ENCODE measurements around the gene GRIK4. TPM values are rescaled to one million over a fixed set of nuclear protein-coding genes. Genes with fewer than 3 reads are reported as not detected.

GRIK4 gene
- total RNA-seq, 1 donor from 2014 or later = not detected

- H3K9me3 Mint-ChIP-seq = no peaks in the 10 kb centered on the region
- H3K36me3 Mint-ChIP-seq (ENCODE audit: low read depth) = no peaks in the 10 kb centered on the region
- H3K4me1 Mint-ChIP-seq (ENCODE audit: low read depth) = no peaks in the 10 kb centered on the region
- H3K4me3 Mint-ChIP-seq (ENCODE audit: low read depth) = no peak overlapping the region
- intact Hi-C loops (cut with micrococcal nuclease) = no loop called here
- peaks cover 36% of the 10 kb centered on the region for H3K27me3 Mint-ChIP-seq (ENCODE audit: low read depth)
- H3K27ac Mint-ChIP-seq = no peak overlapping the region
- no peak for DNase-seq (ENCODE audit: low spot score)
Measured at GRCh38 chr11:120977266-120978137, 466.0 kb downstream of the GRIK4 start.

- H3K9me3 Mint-ChIP-seq = no peaks in the 10 kb centered on the region
- intact Hi-C loops (cut with micrococcal nuclease) = no loop called here
- no peaks in the 10 kb centered on the region for H3K36me3 Mint-ChIP-seq (ENCODE audit: low read depth)
- no peaks in the 10 kb centered on the region for H3K4me1 Mint-ChIP-seq (ENCODE audit: low read depth)
- H3K4me3 Mint-ChIP-seq (ENCODE audit: low read depth) = no peak overlapping the region
- H3K27ac Mint-ChIP-seq = no peak overlapping the region
- DNase-seq (ENCODE audit: low spot score) = no peak
- H3K27me3 Mint-ChIP-seq (ENCODE audit: low read depth) = peaks cover 44% of the 10 kb centered on the region
Measured at GRCh38 chr11:120978701-120979100, 467.2 kb downstream of the GRIK4 start.

GRCh38 chr11:120985718-120986569 lies 474.4 kb downstream of the GRIK4 start:
- peak; percentile 30 for DNase-seq (ENCODE audit: low spot score)
- peaks cover 5% of the 10 kb centered on the region for H3K4me1 Mint-ChIP-seq (ENCODE audit: low read depth)
- no peak overlapping the region for H3K27ac Mint-ChIP-seq
- H3K4me3 Mint-ChIP-seq (ENCODE audit: low read depth) = peak overlapping the region; percentile 50
- H3K36me3 Mint-ChIP-seq (ENCODE audit: low read depth) = no peaks in the 10 kb centered on the region
- peaks cover 57% of the 10 kb centered on the region for H3K27me3 Mint-ChIP-seq (ENCODE audit: low read depth)
- no peaks in the 10 kb centered on the region for H3K9me3 Mint-ChIP-seq
- intact Hi-C loops (cut with micrococcal nuclease) = no loop called here

GRCh38 chr11:120988603-120989002 lies 477.1 kb downstream of the GRIK4 start:
- H3K4me3 Mint-ChIP-seq (ENCODE audit: low read depth) = no peak overlapping the region
- DNase-seq (ENCODE audit: low spot score) = no peak
- intact Hi-C loops (cut with micrococcal nuclease) = no loop called here

GRCh38 chr11:120991830-120992686 lies 480.5 kb downstream of the GRIK4 start:
- no peak overlapping the region for H3K4me3 Mint-ChIP-seq (ENCODE audit: low read depth)
- peaks cover 3% of the 10 kb centered on the region for H3K4me1 Mint-ChIP-seq (ENCODE audit: low read depth)
- no peaks in the 10 kb centered on the region for H3K36me3 Mint-ChIP-seq (ENCODE audit: low read depth)
- H3K27me3 Mint-ChIP-seq (ENCODE audit: low read depth) = peaks cover 28% of the 10 kb centered on the region
- no peak overlapping the region for H3K27ac Mint-ChIP-seq
- H3K9me3 Mint-ChIP-seq = no peaks in the 10 kb centered on the region
- DNase-seq (ENCODE audit: low spot score) = no peak
- intact Hi-C loops (cut with micrococcal nuclease) = no loop called here

More at GRCh38 chr11:120988603-120989002, 477.1 kb downstream of the GRIK4 start:
- no peaks in the 10 kb centered on the region for H3K9me3 Mint-ChIP-seq
- H3K27ac Mint-ChIP-seq = no peak overlapping the region
- H3K4me1 Mint-ChIP-seq (ENCODE audit: low read depth) = peaks cover 5% of the 10 kb centered on the region
- no peaks in the 10 kb centered on the region for H3K36me3 Mint-ChIP-seq (ENCODE audit: low read depth)
- H3K27me3 Mint-ChIP-seq (ENCODE audit: low read depth) = peaks cover 43% of the 10 kb centered on the region

- Mint-ChIP-seq H3K4me1 (ENCODE audit: low read depth) (peaks cover 3% of the 10 kb centered on the region), H3K9me3 (no peaks in the 10 kb centered on the region), H3K27me3 (ENCODE audit: low read depth) (peaks cover 20% of the 10 kb centered on the region), H3K36me3 (ENCODE audit: low read depth) (no peaks in the 10 kb centered on the region), H3K4me3 (ENCODE audit: low read depth) (no peak overlapping the region), H3K27ac (no peak overlapping the region)
- DNase-seq (ENCODE audit: low spot score) = no peak
- intact Hi-C loops (cut with micrococcal nuclease) = no loop called here
Measured at GRCh38 chr11:120994091-120994859, 482.7 kb downstream of the GRIK4 start.

- H3K27me3 Mint-ChIP-seq (ENCODE audit: low read depth) = peaks cover 16% of the 10 kb centered on the region
- H3K36me3 Mint-ChIP-seq (ENCODE audit: low read depth) = no peaks in the 10 kb centered on the region
- no peak for DNase-seq (ENCODE audit: low spot score)
- H3K4me1 Mint-ChIP-seq (ENCODE audit: low read depth) = peaks cover 3% of the 10 kb centered on the region
- H3K9me3 Mint-ChIP-seq = no peaks in the 10 kb centered on the region
- intact Hi-C loops (cut with micrococcal nuclease) = no loop called here
- H3K27ac Mint-ChIP-seq = no peak overlapping the region
- no peak overlapping the region for H3K4me3 Mint-ChIP-seq (ENCODE audit: low read depth)
Measured at GRCh38 chr11:120995184-120995583, 483.6 kb downstream of the GRIK4 start.

- no peaks in the 10 kb centered on the region for H3K36me3 Mint-ChIP-seq (ENCODE audit: low read depth)
- intact Hi-C loops (cut with micrococcal nuclease) = no loop called here
- no peak for DNase-seq (ENCODE audit: low spot score)
- H3K27me3 Mint-ChIP-seq (ENCODE audit: low read depth) = peaks cover 14% of the 10 kb centered on the region
- H3K4me3 Mint-ChIP-seq (ENCODE audit: low read depth) = no peak overlapping the region
- H3K27ac Mint-ChIP-seq = no peak overlapping the region
- H3K4me1 Mint-ChIP-seq (ENCODE audit: low read depth) = peaks cover 3% of the 10 kb centered on the region
- no peaks in the 10 kb centered on the region for H3K9me3 Mint-ChIP-seq
Measured at GRCh38 chr11:120996973-120997372, 485.4 kb downstream of the GRIK4 start.

- peaks cover 15% of the 10 kb centered on the region for H3K27me3 Mint-ChIP-seq (ENCODE audit: low read depth)
- H3K27ac Mint-ChIP-seq = no peak overlapping the region
- DNase-seq (ENCODE audit: low spot score) = no peak
- no peak overlapping the region for H3K4me3 Mint-ChIP-seq (ENCODE audit: low read depth)
- peaks cover 3% of the 10 kb centered on the region for H3K4me1 Mint-ChIP-seq (ENCODE audit: low read depth)
- intact Hi-C loops (cut with micrococcal nuclease) = no loop called here
- H3K36me3 Mint-ChIP-seq (ENCODE audit: low read depth) = no peaks in the 10 kb centered on the region
- H3K9me3 Mint-ChIP-seq = no peaks in the 10 kb centered on the region
Measured at GRCh38 chr11:120998581-120998980, 487.0 kb downstream of the GRIK4 start.

- H3K36me3 Mint-ChIP-seq (ENCODE audit: low read depth) = no peaks in the 10 kb centered on the region
- DNase-seq (ENCODE audit: low spot score) = no peak
- peaks cover 5% of the 10 kb centered on the region for H3K9me3 Mint-ChIP-seq
- peaks cover 15% of the 10 kb centered on the region for H3K27me3 Mint-ChIP-seq (ENCODE audit: low read depth)
- intact Hi-C loops (cut with micrococcal nuclease) = no loop called here
- H3K4me1 Mint-ChIP-seq (ENCODE audit: low read depth) = no peaks in the 10 kb centered on the region
- H3K4me3 Mint-ChIP-seq (ENCODE audit: low read depth) = no peak overlapping the region
- H3K27ac Mint-ChIP-seq = no peak overlapping the region
Measured at GRCh38 chr11:121004206-121004840, 492.8 kb downstream of the GRIK4 start.

GRCh38 chr11:121006922-121007321 lies 495.4 kb downstream of the GRIK4 start:
- intact Hi-C loops (cut with micrococcal nuclease) = no loop called here
- H3K27me3 Mint-ChIP-seq (ENCODE audit: low read depth) = peaks cover 21% of the 10 kb centered on the region
- no peaks in the 10 kb centered on the region for H3K36me3 Mint-ChIP-seq (ENCODE audit: low read depth)
- H3K9me3 Mint-ChIP-seq = peaks cover 5% of the 10 kb centered on the region
- H3K4me1 Mint-ChIP-seq (ENCODE audit: low read depth) = no peaks in the 10 kb centered on the region
- DNase-seq (ENCODE audit: low spot score) = no peak
- no peak overlapping the region for H3K27ac Mint-ChIP-seq
- H3K4me3 Mint-ChIP-seq (ENCODE audit: low read depth) = no peak overlapping the region

All from activated T-helper 2 cell treated with anti-CD3 and anti-CD28 coated beads, Interferon-gamma antibody, Interleukin-2, Interleukin-4, amounts not matched to agents 10 μg/mL and 5 μg/mL and 100 μg/mL, durations not matched to agents 14 hours and 24 hours and 36 hours (primary cell).